Naive thymus-derived CD8-positive, alpha-beta T cell (primary cell): ENCODE measurements around the gene POLK. TPM values are rescaled to one million over a fixed set of nuclear protein-coding genes. Genes with fewer than 3 reads are reported as not detected.

Experiments
- ATAC-seq, 2 donors: fragments of 150-1000 bp; cut with Tn5 transposase in 1 of 2; sonication (Bioruptor Pico), chemical (Tn5 transposase) in 1 of 2; 1 replicate in 1 of 2; 2 replicates in 1 of 2; pipeline ENCODE4 v1.10.0; 2021; ENCODE audit warnings: mild to moderate bottlenecking in 2 of 2, moderate library complexity in 2 of 2
- POLR2A ChIA-PET: fragments of 350-600 bp; sonication (Branson Sonifier 250); formaldehyde crosslinking; loops from one replicate; lab custom pipeline; 2021; ENCODE audit warnings: antibody characterized with exemption; lab: Charles Lee
- DNase-seq, 10 donors: peaks; one replicate each; pipeline versions ENCODE4 v3.0.0 to v3.0.0-alpha.2; 2020 to 2022
- H3K27ac Mint-ChIP-seq, 10 donors: one replicate each; pipeline ENCODE4 v1.8.0; 2020 to 2022; ENCODE audit warnings: mild to moderate bottlenecking in 10 of 10, mixed read lengths in 10 of 10, moderate library complexity in 4 of 10, inconsistent platforms in 1 of 10
- H3K27me3 Mint-ChIP-seq, 5 donors: one replicate each; pipeline ENCODE4 v1.8.0; 2021 to 2022; ENCODE audit warnings: mixed read lengths in 5 of 5
- H3K36me3 Mint-ChIP-seq, 3 donors: one replicate each; pipeline ENCODE4 v1.8.0; 2020 to 2022; ENCODE audit warnings: mixed read lengths in 3 of 3, mild to moderate bottlenecking in 2 of 3, inconsistent platforms in 1 of 3
- H3K4me1 Mint-ChIP-seq, 4 donors: one replicate each; pipeline ENCODE4 v1.8.0; 2021 to 2022; ENCODE audit warnings: mixed read lengths in 4 of 4
- H3K4me3 Mint-ChIP-seq, 10 donors: one replicate each; pipeline ENCODE4 v1.8.0; 2020 to 2022; ENCODE audit warnings: mild to moderate bottlenecking in 10 of 10, mixed read lengths in 10 of 10, moderate library complexity in 6 of 10, inconsistent platforms in 1 of 10
- H3K9me3 Mint-ChIP-seq, 9 donors: one replicate each; pipeline ENCODE4 v1.8.0; 2020 to 2022; ENCODE audit warnings: mixed read lengths in 9 of 9, mild to moderate bottlenecking in 3 of 9, inconsistent platforms in 1 of 9, moderate library complexity in 1 of 9
- polyA plus RNA-seq, 3 donors: library from polyadenylated mRNA; unstranded; fragments of 300-500 nt; fragmentation: Illumina TruSeq; gene quantifications; one replicate each; pipeline ENCODE4 v1.2.3, GENCODE V29; 2021
- total RNA-seq, 8 experiments: library from RNA in 2 of 8; stranded (reverse) in 2 of 8; gene quantifications; one replicate each; pipeline ENCODE4 v1.2.3 and lab custom pipeline; 2021 to 2026

The POLK gene
- total and polyA plus RNA-seq, 5 experiments from 2014 or later = 12.4 to 28.2 (median 20.1) TPM

DNA sequence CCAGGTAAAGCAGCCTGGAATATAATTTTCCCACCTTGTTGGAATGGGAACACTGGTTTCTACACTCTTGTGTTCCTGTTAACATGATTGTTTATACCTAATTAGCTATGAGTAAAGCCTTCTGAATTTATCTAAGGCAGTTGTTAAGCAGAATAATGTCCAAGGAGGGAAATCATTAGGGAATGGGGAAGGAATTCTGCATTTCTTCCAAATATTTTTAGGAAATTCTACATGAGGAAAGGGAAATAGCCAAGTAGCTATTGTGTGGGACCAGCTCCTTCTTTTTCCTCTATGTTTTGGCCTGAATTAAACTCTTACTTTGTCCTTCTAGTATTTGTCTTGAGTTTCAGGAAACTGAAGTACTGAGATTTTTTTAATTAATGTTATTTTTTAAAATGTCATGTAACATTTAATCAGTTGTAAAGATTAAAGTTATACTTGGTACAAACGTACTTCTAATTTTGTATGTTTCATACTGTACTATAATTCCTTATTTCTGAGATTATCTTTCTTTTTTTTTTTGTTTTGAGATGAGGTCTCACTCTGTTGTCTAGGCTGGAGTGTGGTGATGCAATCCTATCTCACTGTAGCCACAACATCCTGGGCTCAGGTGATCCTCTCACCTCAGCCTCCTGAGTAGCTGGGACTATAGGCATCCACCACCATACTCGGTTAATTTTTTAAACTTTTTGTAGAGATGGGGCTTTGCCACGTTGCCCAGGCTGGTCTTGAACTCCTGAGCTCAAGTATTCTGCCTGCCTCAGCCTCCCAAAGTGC, 128.0 kb downstream of the POLK start:
- DNase-seq (no peak), ATAC-seq (no peak)
- peaks cover 0 to 10% (median 0%) of the 10 kb centered on the region in 5 donors for H3K27me3 Mint-ChIP-seq
- peaks cover 0 to 7% (median 0%) of the 10 kb centered on the region in 3 donors for H3K36me3 Mint-ChIP-seq
- H3K27ac Mint-ChIP-seq = no peak overlapping the region
- H3K4me1 Mint-ChIP-seq = no peaks in the 10 kb centered on the region
- POLR2A ChIA-PET = no interaction called here
- H3K9me3 Mint-ChIP-seq = peaks cover 0 to 7% (median 0%) of the 10 kb centered on the region in 9 donors
- H3K4me3 Mint-ChIP-seq = no peak overlapping the region

DNA sequence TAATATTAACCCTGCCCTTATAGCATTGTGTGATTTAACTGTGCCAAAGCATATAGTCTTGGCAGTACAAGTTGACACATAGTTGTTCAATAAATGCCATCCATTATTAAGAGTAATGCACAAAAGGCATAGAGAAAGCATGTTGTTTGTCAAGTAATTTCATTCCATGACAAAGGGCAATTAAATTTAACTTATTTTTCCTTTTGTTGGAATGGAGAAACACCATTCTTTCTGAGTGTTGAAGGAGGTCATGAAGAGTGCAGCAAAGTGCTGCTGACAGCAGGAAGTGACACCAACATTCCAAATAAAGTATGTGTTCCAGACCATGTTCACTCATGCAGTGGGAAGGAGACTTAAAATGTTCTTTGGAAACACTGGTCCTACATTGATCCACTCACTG, 128.7 kb downstream of the POLK start:
- Mint-ChIP-seq H3K36me3 (peaks cover 0 to 7% (median 0%) of the 10 kb centered on the region in 3 donors), H3K4me3 (no peak overlapping the region), H3K27me3 (peaks cover 0 to 8% (median 0%) of the 10 kb centered on the region in 5 donors), H3K4me1 (no peaks in the 10 kb centered on the region), H3K27ac (no peak overlapping the region), H3K9me3 (peaks cover 0 to 7% (median 0%) of the 10 kb centered on the region in 9 donors)
- POLR2A ChIA-PET = no interaction called here
- DNase-seq (no peak), ATAC-seq (no peak)

DNA sequence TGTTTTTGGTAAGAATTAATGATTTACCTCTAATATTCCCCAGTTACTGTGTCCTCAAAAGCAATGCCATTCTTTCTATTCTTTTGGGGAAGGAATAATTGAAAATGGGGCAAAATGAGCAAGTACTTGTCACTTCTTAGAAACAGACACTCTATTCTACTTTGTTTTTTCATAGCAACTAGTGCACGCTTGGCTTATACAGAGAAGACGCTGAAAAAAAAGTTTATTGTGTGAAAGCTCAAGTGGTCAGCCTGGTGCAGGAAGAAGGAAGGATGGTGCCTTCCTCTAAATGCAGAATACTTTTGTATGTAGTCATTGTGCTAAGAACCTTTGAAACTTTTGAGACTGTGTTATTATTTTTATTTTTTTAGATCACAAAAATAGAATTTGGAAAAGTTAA, 129.1 kb downstream of the POLK start:
- H3K4me1 Mint-ChIP-seq = no peaks in the 10 kb centered on the region
- DNase-seq (no peak), ATAC-seq (no peak)
- no peak overlapping the region for H3K4me3 Mint-ChIP-seq
- peaks cover 0 to 7% (median 0%) of the 10 kb centered on the region in 3 donors for H3K36me3 Mint-ChIP-seq
- POLR2A ChIA-PET = no interaction called here
- peaks cover 0 to 7% (median 0%) of the 10 kb centered on the region in 9 donors for H3K9me3 Mint-ChIP-seq
- H3K27ac Mint-ChIP-seq = no peak overlapping the region
- peaks cover 0 to 8% (median 0%) of the 10 kb centered on the region in 5 donors for H3K27me3 Mint-ChIP-seq

DNA sequence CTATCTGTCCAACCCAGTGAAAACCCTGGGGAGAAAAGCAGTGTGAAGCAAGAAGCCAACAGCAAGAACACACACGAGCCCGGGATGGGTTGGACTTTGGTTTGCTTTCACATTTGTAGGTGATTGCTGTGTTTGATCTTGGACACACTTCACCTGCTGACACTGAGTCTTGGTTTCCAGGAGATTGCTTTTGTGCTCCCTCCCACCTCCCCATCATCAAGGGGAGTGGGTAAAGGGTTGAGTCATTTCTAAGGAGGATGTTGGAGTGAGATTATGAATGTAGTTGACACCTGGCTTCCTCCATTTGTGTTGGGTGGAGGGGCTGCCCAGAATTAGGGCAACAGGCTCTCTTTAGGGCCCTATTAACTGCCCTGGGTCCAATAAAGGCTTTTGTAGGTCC, 137.0 kb downstream of the POLK start:
- no peaks in the 10 kb centered on the region for H3K36me3 Mint-ChIP-seq
- H3K9me3 Mint-ChIP-seq = peaks cover 0 to 9% (median 2%) of the 10 kb centered on the region in 9 donors
- POLR2A ChIA-PET = no interaction called here
- H3K4me1 Mint-ChIP-seq = peaks cover 0 to 2% (median 0%) of the 10 kb centered on the region in 4 donors
- H3K27me3 Mint-ChIP-seq = no peaks in the 10 kb centered on the region
- no peak overlapping the region for H3K4me3 Mint-ChIP-seq
- DNase-seq (no peak), ATAC-seq (no peak)
- H3K27ac Mint-ChIP-seq = no peak overlapping the region

Other genes with a start within 250 kb of the POLK start
- gene HMGCR, start 174.7 kb upstream of the POLK start, total RNA-seq = 10 to 100 TPM; 39.2 to 41.8 TPM
- gene HMGCR, start 174.7 kb upstream of the POLK start, polyA plus RNA-seq = 10 to 100 TPM in 1 of 3 donors, 1 to 10 TPM in 2; 8.2 to 11.0 (median 9.3) TPM
- 10 to 100 TPM; 44.0 to 45.1 TPM for gene CERT1, start 262 bp upstream of the POLK start, total RNA-seq
- 10 to 100 TPM; 12.8 to 17.4 (median 16.1) TPM for gene CERT1, start 262 bp upstream of the POLK start, polyA plus RNA-seq
- under 1 TPM; 0.49 to 0.75 TPM for gene ANKDD1B, start 99.6 kb downstream of the POLK start, total RNA-seq
- gene ANKDD1B, start 99.6 kb downstream of the POLK start, polyA plus RNA-seq = under 1 TPM; 0.27 to 0.39 (median 0.39) TPM
- gene POC5, start 205.5 kb downstream of the POLK start, total RNA-seq = 10 to 100 TPM; 17.0 to 17.2 TPM
- gene POC5, start 205.5 kb downstream of the POLK start, polyA plus RNA-seq = 10 to 100 TPM in 2 of 3 donors, 1 to 10 TPM in 1; 6.8 to 13.3 (median 11.9) TPM